ENCODE measurements around the gene UBE2I.

DNA sequence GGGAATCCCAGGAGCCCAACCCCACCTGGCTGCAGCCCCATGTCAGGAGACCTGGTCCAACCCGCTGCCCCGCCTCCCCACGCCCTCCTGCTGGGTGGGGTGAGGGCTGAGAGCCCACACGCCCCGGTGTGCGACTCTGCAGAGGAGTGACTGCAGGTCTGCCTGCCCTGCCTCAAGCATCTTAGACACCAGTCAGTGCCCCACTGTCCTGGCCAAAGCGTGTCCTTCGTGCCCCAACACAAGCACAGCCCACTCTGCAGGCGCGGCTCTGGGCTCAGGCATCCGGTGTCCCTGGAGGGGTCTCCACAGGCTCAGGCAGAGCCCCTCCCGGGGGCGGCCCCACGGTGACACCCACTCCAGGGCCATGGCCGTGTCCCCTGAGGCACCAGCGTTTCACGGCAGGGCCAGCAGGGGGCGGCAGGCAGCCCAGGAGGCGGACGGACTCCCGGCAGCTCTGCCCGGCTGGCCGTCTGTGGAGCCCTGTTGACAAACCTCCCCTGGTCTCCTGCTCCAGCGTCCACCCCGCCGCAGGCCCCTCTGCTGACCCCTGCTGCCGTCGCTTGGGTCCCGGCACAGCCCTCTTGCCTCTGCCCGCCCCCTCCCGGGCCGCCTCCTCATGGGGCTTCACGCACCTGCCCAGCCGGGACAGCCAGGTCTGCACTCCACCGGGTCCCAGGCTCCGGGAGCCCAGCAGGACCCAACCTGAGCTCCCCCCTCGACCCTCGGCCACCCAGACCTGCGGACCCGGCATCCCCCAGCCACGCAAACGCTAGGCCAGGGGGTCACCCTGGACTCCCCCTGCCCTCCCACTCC lies 8.6 kb upstream of the UBE2I start:
- TF ChIP-seq POLR2A (IDR thresholded peaks at IDR 0.05) (peak; percentile 44), POLR2AphosphoS5 (IDR thresholded peaks at IDR 0.05) (no peak)
- TF ChIP-seq, protein P1, sequence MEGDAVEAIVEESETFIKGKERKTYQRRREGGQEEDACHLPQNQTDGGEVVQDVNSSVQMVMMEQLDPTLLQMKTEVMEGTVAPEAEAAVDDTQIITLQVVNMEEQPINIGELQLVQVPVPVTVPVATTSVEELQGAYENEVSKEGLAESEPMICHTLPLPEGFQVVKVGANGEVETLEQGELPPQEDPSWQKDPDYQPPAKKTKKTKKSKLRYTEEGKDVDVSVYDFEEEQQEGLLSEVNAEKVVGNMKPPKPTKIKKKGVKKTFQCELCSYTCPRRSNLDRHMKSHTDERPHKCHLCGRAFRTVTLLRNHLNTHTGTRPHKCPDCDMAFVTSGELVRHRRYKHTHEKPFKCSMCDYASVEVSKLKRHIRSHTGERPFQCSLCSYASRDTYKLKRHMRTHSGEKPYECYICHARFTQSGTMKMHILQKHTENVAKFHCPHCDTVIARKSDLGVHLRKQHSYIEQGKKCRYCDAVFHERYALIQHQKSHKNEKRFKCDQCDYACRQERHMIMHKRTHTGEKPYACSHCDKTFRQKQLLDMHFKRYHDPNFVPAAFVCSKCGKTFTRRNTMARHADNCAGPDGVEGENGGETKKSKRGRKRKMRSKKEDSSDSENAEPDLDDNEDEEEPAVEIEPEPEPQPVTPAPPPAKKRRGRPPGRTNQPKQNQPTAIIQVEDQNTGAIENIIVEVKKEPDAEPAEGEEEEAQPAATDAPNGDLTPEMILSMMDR (IDR thresholded peaks at IDR 0.05): peak; percentile 37 to 86 (median 65)

Measured in prostate gland (tissue), 2 donors.